ENCODE results near the gene BCR. TPM values are rescaled to one million over a fixed set of nuclear protein-coding genes. Genes with fewer than 3 reads are reported as not detected.

The BCR gene
- total and polyA plus RNA-seq, 2 of the 4 experiments (the other 2 are of a cell fraction) = 28.9 to 44.6 TPM

DNA sequence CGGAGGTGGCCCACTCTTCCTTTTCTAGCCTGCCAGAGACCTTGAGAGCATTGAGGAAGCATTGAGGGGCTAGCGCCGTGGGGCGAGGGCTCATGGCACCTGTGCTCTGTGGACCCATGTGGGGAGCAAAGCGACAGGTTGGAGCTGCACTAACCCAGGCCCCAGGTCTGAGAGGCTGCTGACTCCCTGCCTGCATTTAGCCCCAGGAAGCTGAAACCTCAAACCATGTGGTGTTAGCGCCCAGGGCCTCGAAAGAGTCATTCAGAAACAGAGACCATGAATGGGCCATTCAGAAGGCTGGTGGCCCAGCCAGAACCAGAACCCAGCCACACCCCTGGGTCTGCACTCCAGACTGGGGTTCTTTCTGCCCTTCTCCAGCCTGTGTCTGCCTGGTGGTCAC lies 88.6 kb downstream of the BCR start:
- POLR2A ChIA-PET (ENCODE audit: unreplicated experiment) = no interaction called here
- no peak overlapping the region for H4K91ac ChIP-seq (ENCODE audit: insufficient read depth, low read depth, low read length)
- H3K23ac ChIP-seq (ENCODE audit: low read depth, low read length) = no peak overlapping the region
- BruUV-seq (replicated peaks) = no TSS peak
- dilution Hi-C loops (cut with HindIII; ENCODE audit: low sequenced_read_pairs, unreplicated experiment) (no loop called here), intact Hi-C loops (cut with micrococcal nuclease) (no loop called here), in situ Hi-C loops (cut with MboI; ENCODE audit: low sequenced_read_pairs) (no loop called here)
- no peaks in the 10 kb centered on the region for H3K9me3 ChIP-seq (ENCODE audit: control insufficient read depth, insufficient read depth, low read length)
- no peaks in the 10 kb centered on the region for H3K4me1 ChIP-seq (ENCODE audit: control insufficient read depth, insufficient read depth, low read length)
- H3K4me2 ChIP-seq (ENCODE audit: low read depth, low read length) = no peak overlapping the region
- no peak overlapping the region for H4K8ac ChIP-seq (ENCODE audit: low read depth in 2 of 2, low read length in 2 of 2)
- H3K9me1 ChIP-seq (ENCODE audit: insufficient read depth, low read length) = 0 out of 2 replicates have a peak, but pooled peaks cover 3% of the 10 kb centered on the region
- no peak overlapping the region for H2BK15ac ChIP-seq (ENCODE audit: low read depth, low read length)
- no peaks in the 10 kb centered on the region for H3K79me1 ChIP-seq (ENCODE audit: low read depth in 1 of 2, low read length in 2 of 2)
- H2AK5ac ChIP-seq (ENCODE audit: low read depth, low read length) = no peak overlapping the region
- ATAC-seq (ENCODE audit: low read depth) (no peak), DNase-seq (no peak)
- H3K36me3 ChIP-seq (ENCODE audit: control insufficient read depth, insufficient read depth, low read length) = peaks cover 43% of the 10 kb centered on the region
- no peak overlapping the region for H3K27ac ChIP-seq (ENCODE audit: insufficient read depth, low read length)
- no peak overlapping the region for H3K56ac ChIP-seq (ENCODE audit: extremely low read depth, insufficient read depth, low read length)
- no peak overlapping the region for H3K14ac ChIP-seq (replicated peaks; ENCODE audit: low read depth, low read length)
- H2BK120ac ChIP-seq (ENCODE audit: low read depth, low read length) = no peak overlapping the region
- CTCF ChIA-PET = interaction anchor here (0.5 kb wide), 1 partner anchor 85 kb away, joined by 6 read pairs; no protein-coding TSS in a partner anchor
- H3K9ac ChIP-seq (ENCODE audit: low read depth, low read length) = no peak overlapping the region
- H3K18ac ChIP-seq (ENCODE audit: low read depth, low read length) = no peak overlapping the region
- H4K5ac ChIP-seq (ENCODE audit: low read depth, low read length) = no peak overlapping the region
- H2AFZ ChIP-seq (replicated peaks; ENCODE audit: low read length, poor library complexity) = no peak overlapping the region
- WGBS, 2 experiments (ENCODE audit: extremely low coverage in 2 of 2, insufficient read length in 1 of 2) = no CpG with 5 or more reads among the region's 7 CpGs
- H4K20me1 ChIP-seq (ENCODE audit: insufficient read depth, low read length) = no peaks in the 10 kb centered on the region; the same call in 1 of the 2 replicates
- no peak overlapping the region for H2BK20ac ChIP-seq (ENCODE audit: low read depth, low read length)
- H3K4ac ChIP-seq (ENCODE audit: low read depth, low read length) = no peak overlapping the region
- no peak overlapping the region for H2AK9ac ChIP-seq (replicated peaks; ENCODE audit: low read depth, low read length, poor library complexity)
- H2BK5ac ChIP-seq (ENCODE audit: low read depth, low read length, poor library complexity, severe bottlenecking) = no peak overlapping the region
- H3K27me3 ChIP-seq (ENCODE audit: control insufficient read depth, insufficient read depth, low read length) = no peaks in the 10 kb centered on the region
- no peak overlapping the region for H3K4me3 ChIP-seq (ENCODE audit: insufficient read depth, low read depth, low read length)
- TF ChIP-seq, protein P1, sequence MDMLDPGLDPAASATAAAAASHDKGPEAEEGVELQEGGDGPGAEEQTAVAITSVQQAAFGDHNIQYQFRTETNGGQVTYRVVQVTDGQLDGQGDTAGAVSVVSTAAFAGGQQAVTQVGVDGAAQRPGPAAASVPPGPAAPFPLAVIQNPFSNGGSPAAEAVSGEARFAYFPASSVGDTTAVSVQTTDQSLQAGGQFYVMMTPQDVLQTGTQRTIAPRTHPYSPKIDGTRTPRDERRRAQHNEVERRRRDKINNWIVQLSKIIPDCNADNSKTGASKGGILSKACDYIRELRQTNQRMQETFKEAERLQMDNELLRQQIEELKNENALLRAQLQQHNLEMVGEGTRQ (IDR thresholded peaks at IDR 0.05; ENCODE audit: low read depth, low read length) = no peak
- TF ChIP-seq NFE2L2 (IDR thresholded peaks at IDR 0.05; ENCODE audit: low read depth, low read length) (no peak), SMC3 (IDR thresholded peaks at IDR 0.05; ENCODE audit: low read depth, low read length) (no peak), MXI1 (IDR thresholded peaks at IDR 0.05; ENCODE audit: borderline replicate concordance, low read depth, low read length) (no peak), MAZ (IDR thresholded peaks at IDR 0.05; ENCODE audit: borderline replicate concordance, low read depth, low read length) (no peak), RCOR1 (IDR thresholded peaks at IDR 0.05; ENCODE audit: insufficient replicate concordance, low read length) (no peak), POLR2A (IDR thresholded peaks at IDR 0.05; ENCODE audit: low read depth, low read length) (no peak)

All from IMR-90 (cell line).